NT2/D1 (cell line): ENCODE measurements around the gene AKT2.

Source experiments
- YY1 ChIP-seq: IDR thresholded peaks from 2 replicates; pipeline ENCODE4 v1.6.1; 2011; ENCODE audit not compliant: insufficient read length, insufficient read depth
- ZNF274 ChIP-seq: IDR thresholded peaks from 2 replicates; pipeline ENCODE4 v1.6.1; 2011; ENCODE audit warnings: mild to moderate bottlenecking, low read depth, low read length

DNA sequence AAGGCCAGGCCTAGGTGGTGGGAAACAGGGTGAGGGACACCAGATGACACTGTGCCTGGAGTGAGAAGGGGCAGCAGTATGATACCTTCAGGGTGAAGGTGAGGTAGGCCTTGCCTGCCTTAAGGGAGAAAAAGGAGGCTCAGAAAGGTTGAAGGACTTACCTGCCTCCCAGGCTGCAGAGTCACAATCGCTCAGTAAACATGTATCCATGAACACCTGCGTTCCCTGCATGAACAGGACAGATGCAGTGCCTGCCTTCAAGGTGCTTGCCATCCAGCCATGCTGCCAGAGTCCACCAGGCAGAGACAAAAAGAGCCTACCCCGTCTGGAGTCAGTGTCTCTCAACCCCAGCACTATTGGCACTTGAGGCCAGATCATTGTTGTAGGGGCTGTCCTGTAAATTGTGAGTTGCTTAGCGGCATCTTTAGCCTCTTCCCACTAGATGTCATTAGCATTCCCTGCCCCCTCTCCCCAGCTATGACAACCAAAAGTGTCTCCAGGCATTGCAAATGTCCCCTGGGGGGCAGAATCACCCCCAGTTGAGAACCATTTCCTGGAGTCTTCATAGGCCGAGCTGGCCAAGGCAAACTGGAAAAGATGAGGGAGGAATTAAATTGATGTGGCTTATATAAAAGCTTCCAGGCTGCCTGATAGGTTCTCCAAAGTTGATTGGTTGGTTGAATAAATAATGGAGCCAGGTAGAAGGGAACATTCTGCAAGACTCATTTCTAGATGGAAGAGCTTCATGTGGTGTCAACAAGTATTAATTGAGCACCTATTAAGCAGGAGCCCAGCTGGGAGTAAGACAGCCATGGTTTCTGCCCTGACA lies 92.2 kb downstream of the AKT2 start:
- TF ChIP-seq ZNF274 (no peak), YY1 (no peak)
